SK-N-SH (cell line): Measurements from ENCODE around the gene IL20. TPM values are rescaled to one million over a fixed set of nuclear protein-coding genes. Genes with fewer than 3 reads are reported as not detected.
A peak's percentile ranks its signal among the peaks of the same experiment; 100 is the strongest.

ENCODE experiments used
- CTCF ChIA-PET: fragments of 300-600, 350-600 bp; formaldehyde crosslinking; extraction: SDS; loops from one replicate; lab custom pipeline; 2021; lab: Yijun Ruan, JAX
- POLR2A ChIA-PET: fragments of 350-600 bp; sonication (Branson Sonifier 250); formaldehyde crosslinking; extraction: SDS; loops from one replicate; lab custom pipeline; 2020; ENCODE audit warnings: antibody characterized with exemption, inconsistent platforms; lab: Yijun Ruan, JAX
- DNase-seq: peaks from one replicate; pipeline ENCODE4 v3.0.0; 2012
- H2AFZ ChIP-seq: fragments of 200-600 bp; sonication (generic); 2 replicates; pipeline ENCODE4 v1.8.1; 2016; ENCODE audit warnings: antibody characterized with exemption, mild to moderate bottlenecking, low read depth
- H3F3A ChIP-seq: fragments of 200-600 bp; sonication (generic); replicated peaks from 2 replicates; pipeline ENCODE3; 2016; ENCODE audit warnings: antibody characterized with exemption, mild to moderate bottlenecking; ENCODE audit not compliant: insufficient read depth
- H3K27ac ChIP-seq, 2 experiments: fragments of 200-500 bp in 1 of 2; fragments of 200-600 bp in 1 of 2; sonication (Bioruptor generic) in 1 of 2; sonication (generic), shearing (Covaris generic) in 1 of 2; 2 replicates each; pipeline versions ENCODE4 v1.5.1 to v1.6.1; 2014 to 2016; ENCODE audit warnings: low read depth in 2 of 2, inconsistent platforms in 1 of 2, low read length in 1 of 2, mild to moderate bottlenecking in 1 of 2, mixed read lengths in 1 of 2
- H3K27me3 ChIP-seq: fragments of 200-600 bp; sonication (generic), shearing (Covaris generic); 2 replicates; pipeline ENCODE4 v1.6.1; 2016; ENCODE audit warnings: mixed run types; ENCODE audit not compliant: insufficient read depth
- H3K36me3 ChIP-seq, 2 experiments: fragments of 200-500 bp in 1 of 2; fragments of 200-600 bp in 1 of 2; sonication (Bioruptor generic) in 1 of 2; sonication (generic) in 1 of 2; replicated peaks in 1 of 2; 2 replicates each; pipeline versions ENCODE3 to v1.5.1; 2014 to 2016; ENCODE audit warnings: low read length in 1 of 2, mild to moderate bottlenecking in 1 of 2; ENCODE audit not compliant: insufficient read depth in 2 of 2, control insufficient read depth in 1 of 2
- H3K4me1 ChIP-seq, 2 experiments: fragments of 200-500 bp in 1 of 2; fragments of 200-600 bp in 1 of 2; sonication (Bioruptor generic) in 1 of 2; sonication (generic), shearing (Covaris generic) in 1 of 2; 2 replicates each; pipeline versions ENCODE4 v1.5.1 to v1.6.1; 2014 to 2016; ENCODE audit warnings: low read depth in 1 of 2, low read length in 1 of 2, mixed run types in 1 of 2; ENCODE audit not compliant: insufficient read depth in 2 of 2, control insufficient read depth in 1 of 2
- H3K4me2 ChIP-seq: fragments of 200-600 bp; sonication (generic), shearing (Covaris generic); 2 replicates; pipeline ENCODE4 v1.6.1; 2017; ENCODE audit warnings: mixed run types
- H3K4me3 ChIP-seq, 2 experiments: fragments of 200-500 bp in 1 of 2; fragments of 200-600 bp in 1 of 2; sonication (Bioruptor generic) in 1 of 2; sonication (generic), shearing (Covaris generic) in 1 of 2; 2 replicates each; pipeline versions ENCODE4 v1.5.1 to v1.8.1; 2014 to 2016; ENCODE audit warnings: low read depth in 2 of 2, inconsistent platforms in 1 of 2, low read length in 1 of 2, mild to moderate bottlenecking in 1 of 2, mixed read lengths in 1 of 2, moderate library complexity in 1 of 2
- H3K79me2 ChIP-seq: fragments of 200-600 bp; sonication (generic); 2 replicates; pipeline ENCODE4 v1.8.1; 2017; ENCODE audit warnings: mild to moderate bottlenecking; ENCODE audit not compliant: insufficient read depth
- H3K9ac ChIP-seq: fragments of 200-600 bp; sonication (generic); 2 replicates; pipeline ENCODE4 v1.6.1; 2017; ENCODE audit warnings: mixed run types
- H3K9me2 ChIP-seq: fragments of 200-600 bp; sonication (generic); 2 replicates; pipeline ENCODE4 v1.6.1; 2017; ENCODE audit warnings: mixed run types
- H3K9me3 ChIP-seq: fragments of 200-600 bp; sonication (generic); 2 replicates; pipeline ENCODE4 v1.6.1; 2017; ENCODE audit warnings: mixed run types, mild to moderate bottlenecking, moderate library complexity
- H4K20me1 ChIP-seq: fragments of 200-600 bp; sonication (generic); 2 replicates; pipeline ENCODE4 v1.6.1; 2017; ENCODE audit warnings: mild to moderate bottlenecking, mixed run types; ENCODE audit not compliant: insufficient read depth
- CHD2 ChIP-seq: fragments of 150-350 bp; IDR thresholded peaks from 2 replicates; pipeline ENCODE4 v1.6.1; 2018; ENCODE audit warnings: low read length; ENCODE audit not compliant: partially characterized antibody
- CTCF ChIP-seq: fragments of 200-600 bp; sonication (generic); IDR thresholded peaks from 2 replicates; pipeline ENCODE4 v1.6.1; 2017; ENCODE audit warnings: antibody characterized with exemption, mild to moderate bottlenecking, moderate library complexity
- ELF1 ChIP-seq: IDR thresholded peaks from 2 replicates; pipeline ENCODE4 v1.4.0; 2012
- FOXJ3 ChIP-seq: sonication (generic); formaldehyde crosslinking; IDR thresholded peaks from 2 replicates; pipeline ENCODE4 v1.5.1; 2020; ENCODE audit warnings: mild to moderate bottlenecking, missing genetic modification reagents
- FOXM1 ChIP-seq: IDR thresholded peaks from 2 replicates; pipeline ENCODE4 v1.4.0; 2012; ENCODE audit warnings: low read depth, mild to moderate bottlenecking
- IRF3 ChIP-seq: fragments of 150-350 bp; IDR thresholded peaks from 2 replicates; pipeline ENCODE4 v1.6.1; 2016; ENCODE audit warnings: mild to moderate bottlenecking, low read depth, low read length
- MAX ChIP-seq: IDR thresholded peaks from 2 replicates; pipeline ENCODE4 v1.4.0; 2012; ENCODE audit warnings: low read depth
- MXI1 ChIP-seq: IDR thresholded peaks from 2 replicates; pipeline ENCODE4 v1.6.1; 2012; ENCODE audit warnings: mild to moderate bottlenecking, low read depth, low read length, improper control_type of control experiment
- NFIC ChIP-seq: IDR thresholded peaks from 2 replicates; pipeline ENCODE4 v1.4.0; 2012; ENCODE audit warnings: borderline replicate concordance
- RAD21 ChIP-seq: IDR thresholded peaks from 2 replicates; pipeline ENCODE4 v1.6.1; 2012; ENCODE audit warnings: mild to moderate bottlenecking, low read length
- RCOR1 ChIP-seq: fragments of 150-350 bp; IDR thresholded peaks from 2 replicates; pipeline ENCODE4 v1.6.1; 2017; ENCODE audit warnings: antibody characterized with exemption, low read length
- SIN3A ChIP-seq: IDR thresholded peaks from 2 replicates; pipeline ENCODE4 v1.6.1; 2012; ENCODE audit warnings: low read depth, mild to moderate bottlenecking, low read length, moderate library complexity, borderline replicate concordance
- TAF1 ChIP-seq: IDR thresholded peaks from 2 replicates; pipeline ENCODE4 v1.6.1; 2012; ENCODE audit warnings: low read depth, mild to moderate bottlenecking, low read length, moderate library complexity, borderline replicate concordance
- YY1 ChIP-seq: IDR thresholded peaks from 2 replicates; pipeline ENCODE4 v1.4.0; 2012; ENCODE audit warnings: low read depth, mild to moderate bottlenecking
- WGBS: methylation state at CpG from one replicate; pipeline ENCODE4 v1.1.6; 2017; ENCODE audit warnings: low lambda C conversion rate; 5-methylcytosine and 5-hydroxymethylcytosine counted together
- polyA plus RNA-seq, 3 experiments: library from polyadenylated mRNA; depleted of rRNA; stranded (reverse); fragments of >200 nt; gene quantifications; 2 replicates each; pipeline ENCODE4 v1.2.3, GENCODE V29; 2012
- TF ChIP-seq, protein P1 (sequence below): IDR thresholded peaks from 2 replicates; pipeline ENCODE4 v1.4.0; 2012; ENCODE audit warnings: low read depth, borderline replicate concordance

IL20 gene
- polyA plus RNA-seq, 1 of the 3 experiments (the other 2 are of a cell fraction): not detected

DNA sequence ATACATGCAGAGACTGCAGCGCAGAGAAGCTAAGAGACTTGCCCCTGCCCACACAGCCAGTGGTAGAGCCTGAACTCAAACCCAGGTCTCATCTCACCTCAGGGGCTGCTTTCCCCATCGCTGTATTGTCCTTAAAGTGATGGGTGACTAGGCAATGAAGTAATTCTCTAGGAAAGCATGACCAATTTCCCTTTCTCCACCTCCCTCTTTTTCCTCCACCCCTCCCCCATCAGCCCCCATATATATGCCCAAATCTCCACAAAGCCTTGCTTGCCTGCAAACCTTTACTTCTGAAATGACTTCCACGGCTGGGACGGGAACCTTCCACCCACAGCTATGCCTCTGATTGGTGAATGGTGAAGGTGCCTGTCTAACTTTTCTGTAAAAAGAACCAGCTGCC lies 31.8 kb downstream of the IL20 start, which contains the start of gene IL24:
IL24 (plus strand) TSS at position 269 of the 400 bp plus-strand sequence. CDS start 390 bp downstream, outside the sequence.
- CTCF ChIA-PET: interaction anchor here (1.2 to 5.9 kb wide), 4 partner anchors 8 to 163 kb away, joined by 4 to 32 read pairs (median 8); no protein-coding TSS in a partner anchor
- no peak within 1 kb of the TSS for H3K4me3 ChIP-seq
- DNase-seq: no peak
- no peaks in the 10 kb centered on the region for H3F3A ChIP-seq
- no peaks in the 10 kb centered on the region for H3K9me2 ChIP-seq
- 95% methylated on average over 4 of the region's 4 CpGs for WGBS
- no peak within 1 kb of the TSS for H3K9ac ChIP-seq
- no peaks in the 10 kb centered on the region for H3K79me2 ChIP-seq
- no peaks in the 10 kb centered on the region for H3K36me3 ChIP-seq
- H4K20me1 ChIP-seq: no peaks in the 10 kb centered on the region
- no peak for TF ChIP-seq RCOR1
- TF ChIP-seq FOXJ3 (CRISPR knock-in tag): no peak
- no peak for TF ChIP-seq CHD2
- TF ChIP-seq CTCF: no peak
- TF ChIP-seq RAD21: no peak
- TF ChIP-seq NFIC: no peak
- no peak for TF ChIP-seq FOXM1
- TF ChIP-seq SIN3A: no peak
- TF ChIP-seq ELF1: no peak
- TF ChIP-seq TAF1: no peak
- no peak for TF ChIP-seq YY1
- TF ChIP-seq MXI1: no peak
- TF ChIP-seq IRF3: no peak
- TF ChIP-seq, protein P1, sequence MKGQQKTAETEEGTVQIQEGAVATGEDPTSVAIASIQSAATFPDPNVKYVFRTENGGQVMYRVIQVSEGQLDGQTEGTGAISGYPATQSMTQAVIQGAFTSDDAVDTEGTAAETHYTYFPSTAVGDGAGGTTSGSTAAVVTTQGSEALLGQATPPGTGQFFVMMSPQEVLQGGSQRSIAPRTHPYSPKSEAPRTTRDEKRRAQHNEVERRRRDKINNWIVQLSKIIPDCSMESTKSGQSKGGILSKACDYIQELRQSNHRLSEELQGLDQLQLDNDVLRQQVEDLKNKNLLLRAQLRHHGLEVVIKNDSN: no peak
- TF ChIP-seq MAX: no peak
- H3K9me3 ChIP-seq: no peaks in the 10 kb centered on the region
- 0 out of 4 replicates have a peak within 1 kb of the TSS, but pooled peaks of 1 of the 2 experiments have one; percentile 28 for H3K27ac ChIP-seq
- H3K4me1 ChIP-seq: no peaks in the 10 kb centered on the region
- peak within 1 kb of the TSS; percentile 32; the same call in 1 of the 2 replicates for H3K4me2 ChIP-seq
- H3K27me3 ChIP-seq: no peaks in the 10 kb centered on the region
- H2AFZ ChIP-seq: peak within 1 kb of the TSS; percentile 89; the same call in 1 of the 2 replicates
- POLR2A ChIA-PET: no interaction called here
